Endothelial cell (in vitro differentiated cells): Measurements from ENCODE around the gene POU2F2. TPM values are rescaled to one million over a fixed set of nuclear protein-coding genes. Genes with fewer than 3 reads are reported as not detected.

ENCODE experiments used
- DNase-seq: peaks from one replicate; pipeline ENCODE4 v3.0.0; 2021; ENCODE audit warnings: low spot score
- H3K27ac Mint-ChIP-seq: one replicate; pipeline ENCODE4 v1.8.0; 2021; ENCODE audit warnings: mixed read lengths, inconsistent platforms; ENCODE audit not compliant: unreplicated experiment
- H3K27me3 Mint-ChIP-seq: one replicate; pipeline ENCODE4 v1.8.0; 2021; ENCODE audit warnings: mild to moderate bottlenecking, moderate library complexity, mixed read lengths, inconsistent platforms; ENCODE audit not compliant: unreplicated experiment
- H3K36me3 Mint-ChIP-seq: one replicate; pipeline ENCODE4 v1.8.0; 2021; ENCODE audit warnings: mild to moderate bottlenecking, low read depth, mixed read lengths, inconsistent platforms; ENCODE audit not compliant: unreplicated experiment
- H3K4me1 Mint-ChIP-seq: one replicate; pipeline ENCODE4 v1.8.0; 2021; ENCODE audit warnings: mild to moderate bottlenecking, mixed read lengths, inconsistent platforms; ENCODE audit not compliant: unreplicated experiment
- H3K4me3 Mint-ChIP-seq: one replicate; pipeline ENCODE4 v1.8.0; 2021; ENCODE audit warnings: mild to moderate bottlenecking, mixed read lengths, inconsistent platforms; ENCODE audit not compliant: unreplicated experiment
- H3K9me3 Mint-ChIP-seq: one replicate; pipeline ENCODE4 v1.8.0; 2021; ENCODE audit warnings: mixed read lengths, inconsistent platforms; ENCODE audit not compliant: unreplicated experiment
- CTCF ChIP-seq: fragments of 200-600 bp; sonication (generic); IDR thresholded peaks from one replicate; pipeline ENCODE4 v1.5.0; 2021; ENCODE audit warnings: antibody characterized with exemption; ENCODE audit not compliant: unreplicated experiment
- total RNA-seq: library from RNA; stranded (reverse); fragmentation: NEBNext Ultra II Directional; extraction: Animal tissue kit (Norgen Biotek cat#: 25700); gene quantifications from one replicate; pipeline ENCODE4 v1.2.1, GENCODE V29; 2021; ENCODE audit not compliant: unreplicated experiment

The POU2F2 gene
- total RNA-seq, 1 donor from 2014 or later, result 5.7 TPM

GRCh38 chr19:42116308-42117075, 15.8 kb downstream of the POU2F2 start:
- Mint-ChIP-seq H3K4me1 (peaks cover 22% of the 10 kb centered on the region), H3K27ac (no peak overlapping the region), H3K9me3 (no peaks in the 10 kb centered on the region), H3K36me3 (no peaks in the 10 kb centered on the region), H3K27me3 (peaks cover 8% of the 10 kb centered on the region), H3K4me3 (no peak overlapping the region)
- no peak for DNase-seq
- TF ChIP-seq CTCF, result no peak

GRCh38 chr19:42115705-42116104, 16.5 kb downstream of the POU2F2 start:
- TF ChIP-seq CTCF, result no peak
- Mint-ChIP-seq H3K9me3 (no peaks in the 10 kb centered on the region), H3K27ac (no peak overlapping the region), H3K36me3 (no peaks in the 10 kb centered on the region), H3K4me3 (no peak overlapping the region), H3K4me1 (peaks cover 19% of the 10 kb centered on the region), H3K27me3 (peaks cover 8% of the 10 kb centered on the region)
- no peak for DNase-seq

DNA sequence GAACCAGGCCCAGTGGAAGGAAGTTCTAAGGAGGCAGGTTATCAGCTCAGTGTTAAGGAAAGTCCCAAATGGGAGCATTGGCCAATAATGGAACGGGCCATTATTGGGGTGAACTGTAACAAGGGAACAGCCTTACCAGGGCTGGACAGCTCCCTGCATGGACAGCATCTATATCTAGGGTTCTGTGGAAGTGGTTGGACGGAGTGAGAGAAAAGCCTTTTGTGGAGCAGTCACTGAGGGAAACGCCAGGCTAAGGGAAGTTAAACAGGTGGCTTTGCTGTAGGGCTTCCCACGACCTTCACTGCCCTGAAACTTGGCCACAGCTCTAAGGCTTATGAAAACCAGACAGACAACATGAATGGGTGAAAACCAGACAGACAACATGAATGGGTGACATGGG, 17.0 kb downstream of the POU2F2 start:
- no peak for TF ChIP-seq CTCF
- no peak for DNase-seq
- no peak overlapping the region for H3K27ac Mint-ChIP-seq

DNA sequence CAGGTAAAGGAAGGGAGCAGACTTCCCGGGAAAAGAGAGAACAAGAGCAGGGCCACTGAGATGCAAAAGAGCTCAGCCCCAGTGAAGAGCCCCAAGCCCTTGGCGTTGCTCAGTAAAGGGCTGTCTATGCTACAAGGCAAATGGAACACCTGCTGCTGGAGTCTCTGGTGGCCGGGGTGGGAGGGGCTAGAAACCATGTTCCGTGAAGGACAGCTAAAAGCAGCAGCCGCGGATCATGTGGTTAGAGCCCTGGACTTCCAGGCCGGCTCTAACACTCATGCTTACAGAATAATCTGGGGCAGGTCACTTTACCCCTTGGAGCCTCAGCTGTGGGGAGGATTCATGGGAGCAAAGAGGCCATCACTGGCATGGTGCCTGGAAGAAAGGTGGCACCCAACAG, 17.8 kb downstream of the POU2F2 start:
- TF ChIP-seq CTCF, result no peak
- no peaks in the 10 kb centered on the region for H3K9me3 Mint-ChIP-seq
- H3K27me3 Mint-ChIP-seq, result peaks cover 5% of the 10 kb centered on the region
- H3K4me1 Mint-ChIP-seq, result peaks cover 19% of the 10 kb centered on the region
- no peak for DNase-seq
- H3K36me3 Mint-ChIP-seq, result no peaks in the 10 kb centered on the region
- no peak overlapping the region for H3K27ac Mint-ChIP-seq
- no peak overlapping the region for H3K4me3 Mint-ChIP-seq

More for the DNA sequence above, 17.0 kb downstream of the POU2F2 start:
- no peaks in the 10 kb centered on the region for H3K9me3 Mint-ChIP-seq
- H3K4me3 Mint-ChIP-seq, result no peak overlapping the region
- peaks cover 19% of the 10 kb centered on the region for H3K4me1 Mint-ChIP-seq
- no peaks in the 10 kb centered on the region for H3K36me3 Mint-ChIP-seq
- peaks cover 5% of the 10 kb centered on the region for H3K27me3 Mint-ChIP-seq

DNA sequence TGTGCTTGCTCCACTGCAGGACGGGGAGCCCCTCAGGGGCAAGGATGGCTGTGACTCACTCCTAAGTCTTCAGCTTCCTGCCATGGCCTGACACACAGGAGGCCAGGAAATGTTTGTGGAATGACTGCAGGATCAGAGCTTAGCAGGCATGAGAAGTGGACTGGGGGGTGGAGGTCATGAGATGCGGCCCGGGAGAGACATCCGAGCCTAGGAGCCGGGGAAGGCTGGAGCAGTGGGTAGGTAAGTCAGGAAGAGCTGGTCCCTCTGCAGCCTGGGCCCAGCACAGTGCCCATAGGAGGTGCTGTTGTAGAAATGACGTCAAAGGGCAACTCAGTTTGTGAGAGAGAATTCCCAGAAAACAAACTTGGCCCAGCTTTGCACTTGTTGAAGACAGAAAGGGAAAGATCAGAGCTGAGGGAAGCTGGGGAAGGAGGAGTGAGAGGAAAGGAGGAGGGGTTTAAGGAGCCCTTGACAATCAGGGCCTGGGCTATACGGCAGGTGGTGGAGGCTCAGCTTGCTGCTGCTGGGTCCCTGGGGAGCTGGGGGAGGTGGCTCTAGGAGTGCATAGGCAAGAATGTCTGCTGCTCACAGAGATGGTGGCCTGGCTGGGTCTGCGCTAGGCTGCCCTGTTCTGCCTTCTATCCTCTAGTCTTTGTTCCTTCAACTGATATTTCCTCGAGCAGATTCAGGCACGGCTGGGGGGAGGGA, 18.5 kb downstream of the POU2F2 start:
- Mint-ChIP-seq H3K27ac (peak overlapping the region; percentile 7), H3K4me1 (peaks cover 21% of the 10 kb centered on the region), H3K36me3 (no peaks in the 10 kb centered on the region), H3K9me3 (no peaks in the 10 kb centered on the region), H3K4me3 (no peak overlapping the region), H3K27me3 (peaks cover 7% of the 10 kb centered on the region)
- peak; percentile 46 for DNase-seq
- TF ChIP-seq CTCF, result no peak
